IMR-90 (cell line): ENCODE results near the gene SARDH. TPM values are rescaled to one million over a fixed set of nuclear protein-coding genes. Genes with fewer than 3 reads are reported as not detected.

ENCODE experiments used
- ATAC-seq: fragments of 200-7000 bp; cut with Tn5 transposase; 2 replicates; pipeline ENCODE4 v1.9.1; 2020; ENCODE audit warnings: low read depth, mild to moderate bottlenecking, moderate library complexity
- BruUV-seq: library from RNA; stranded (reverse); fragments of 400-500 nt; replicated peaks from 2 replicates; lab custom pipeline; 2021; lab: Mats Ljungman, UMichigan
- CTCF ChIA-PET: fragments of 300-600 bp; formaldehyde crosslinking; extraction: SDS; loops from one replicate; lab custom pipeline; 2021; ENCODE audit warnings: antibody characterized with exemption; lab: Yijun Ruan, JAX
- POLR2A ChIA-PET: fragments of 300-600 bp; sonication (Branson Sonifier 250); formaldehyde crosslinking; loops from one replicate; lab custom pipeline; 2022; ENCODE audit warnings: antibody characterized with exemption; ENCODE audit not compliant: unreplicated experiment; lab: Charles Lee
- DNase-seq: peaks from one replicate; pipeline ENCODE4 v3.0.0; 2013
- H2AFZ ChIP-seq: replicated peaks from 2 replicates; pipeline ENCODE3; 2013; ENCODE audit warnings: low read length, mild to moderate bottlenecking; ENCODE audit not compliant: poor library complexity
- H2AK5ac ChIP-seq: 2 replicates; pipeline ENCODE4 v1.6.1; 2013; ENCODE audit warnings: low read depth, low read length, inconsistent platforms
- H2AK9ac ChIP-seq: replicated peaks from 2 replicates; pipeline ENCODE3; 2013; ENCODE audit warnings: mild to moderate bottlenecking, low read depth, low read length, moderate library complexity; ENCODE audit not compliant: poor library complexity
- H2BK120ac ChIP-seq: 2 replicates; pipeline ENCODE4 v1.6.1; 2013; ENCODE audit warnings: low read depth, low read length, inconsistent platforms
- H2BK15ac ChIP-seq: 3 replicates; pipeline ENCODE4 v1.6.1; 2013; ENCODE audit warnings: low read depth, low read length, inconsistent platforms
- H2BK20ac ChIP-seq: 2 replicates; pipeline ENCODE4 v1.6.1; 2013; ENCODE audit warnings: low read depth, mild to moderate bottlenecking, inconsistent platforms, low read length, moderate library complexity
- H2BK5ac ChIP-seq: 2 replicates; pipeline ENCODE4 v1.6.1; 2013; ENCODE audit warnings: mild to moderate bottlenecking, low read depth, low read length, inconsistent platforms; ENCODE audit not compliant: poor library complexity, severe bottlenecking
- H3K14ac ChIP-seq: replicated peaks from 2 replicates; pipeline ENCODE4 v1.6.1; 2013; ENCODE audit warnings: low read depth, low read length, inconsistent platforms
- H3K18ac ChIP-seq: 2 replicates; pipeline ENCODE4 v1.6.1; 2013; ENCODE audit warnings: low read depth, low read length, control low read depth
- H3K23ac ChIP-seq: 2 replicates; pipeline ENCODE4 v1.6.1; 2013; ENCODE audit warnings: low read depth, low read length, inconsistent platforms
- H3K27ac ChIP-seq: 2 replicates; pipeline ENCODE4 v1.5.1; 2013; ENCODE audit warnings: mild to moderate bottlenecking, control low read depth, low read length; ENCODE audit not compliant: insufficient read depth
- H3K27me3 ChIP-seq: 2 replicates; pipeline ENCODE4 v1.6.1; 2013; ENCODE audit warnings: low read length; ENCODE audit not compliant: control insufficient read depth, insufficient read depth
- H3K36me3 ChIP-seq: 2 replicates; pipeline ENCODE4 v1.6.1; 2013; ENCODE audit warnings: low read length, mixed read lengths; ENCODE audit not compliant: control insufficient read depth, insufficient read depth
- H3K4ac ChIP-seq: 2 replicates; pipeline ENCODE4 v1.6.1; 2013; ENCODE audit warnings: low read depth, low read length, inconsistent platforms
- H3K4me1 ChIP-seq: 2 replicates; pipeline ENCODE4 v1.6.1; 2013; ENCODE audit warnings: low read length, mixed read lengths; ENCODE audit not compliant: control insufficient read depth, insufficient read depth
- H3K4me2 ChIP-seq: 2 replicates; pipeline ENCODE4 v1.6.1; 2013; ENCODE audit warnings: low read depth, mild to moderate bottlenecking, control low read depth, low read length, moderate library complexity
- H3K4me3 ChIP-seq: 2 replicates; pipeline ENCODE4 v1.5.1; 2013; ENCODE audit warnings: low read depth, mild to moderate bottlenecking, control low read depth, low read length, moderate library complexity; ENCODE audit not compliant: insufficient read depth
- H3K56ac ChIP-seq: 2 replicates; pipeline ENCODE4 v1.6.1; 2013; ENCODE audit warnings: low read length, inconsistent platforms; ENCODE audit not compliant: insufficient read depth; ENCODE audit errors: extremely low read depth
- H3K79me1 ChIP-seq, 2 experiments: 2 replicates each; pipeline ENCODE4 v1.6.1; 2013; ENCODE audit warnings: low read length in 2 of 2, inconsistent platforms in 1 of 2, low read depth in 1 of 2
- H3K9ac ChIP-seq: 2 replicates; pipeline ENCODE4 v1.6.1; 2013; ENCODE audit warnings: low read depth, low read length, control low read depth
- H3K9me1 ChIP-seq: 2 replicates; pipeline ENCODE4 v1.6.1; 2013; ENCODE audit warnings: low read length, inconsistent platforms; ENCODE audit not compliant: insufficient read depth
- H3K9me3 ChIP-seq: 2 replicates; pipeline ENCODE4 v1.6.1; 2013; ENCODE audit warnings: low read length; ENCODE audit not compliant: control insufficient read depth, insufficient read depth
- H4K20me1 ChIP-seq: 2 replicates; pipeline ENCODE4 v1.6.1; 2013; ENCODE audit warnings: low read length, inconsistent platforms; ENCODE audit not compliant: insufficient read depth
- H4K5ac ChIP-seq: 2 replicates; pipeline ENCODE4 v1.6.1; 2013; ENCODE audit warnings: mild to moderate bottlenecking, low read depth, low read length, control low read depth
- H4K8ac ChIP-seq, 2 experiments: 2 replicates each; pipeline ENCODE4 v1.6.1; 2013; ENCODE audit warnings: low read depth in 2 of 2, low read length in 2 of 2, control low read depth in 1 of 2, inconsistent platforms in 1 of 2
- H4K91ac ChIP-seq: 2 replicates; pipeline ENCODE4 v1.6.1; 2013; ENCODE audit warnings: low read depth, low read length, inconsistent platforms; ENCODE audit not compliant: insufficient read depth
- BHLHE40 ChIP-seq: fragments of 150-350 bp; IDR thresholded peaks from 2 replicates; pipeline ENCODE4 v1.6.1; 2016; ENCODE audit warnings: mild to moderate bottlenecking, low read depth, low read length
- CHD1 ChIP-seq: IDR thresholded peaks from 2 replicates; pipeline ENCODE4 v1.6.1; 2012; ENCODE audit warnings: low read depth, low read length, improper control_type of control experiment
- USF2 ChIP-seq: fragments of 150-350 bp; IDR thresholded peaks from 2 replicates; pipeline ENCODE4 v1.6.1; 2017; ENCODE audit warnings: mild to moderate bottlenecking, antibody characterized with exemption, low read length, low read depth
- WGBS, 2 experiments: methylation state at CpG; one replicate each; pipeline versions ENCODE4 v1.1.5 to v1.1.7; 2013; ENCODE audit warnings: missing lambda C conversion rate in 2 of 2; ENCODE audit not compliant: insufficient read length in 1 of 2; ENCODE audit errors: extremely low coverage in 2 of 2; 5-methylcytosine and 5-hydroxymethylcytosine counted together
- dilution Hi-C: fragments of 300-500 bp; cut with HindIII; formaldehyde crosslinking; loops from one replicate; pipeline ENCODE4 v1.14.3; 2018; ENCODE audit warnings: low sequenced_read_pairs; ENCODE audit not compliant: unreplicated experiment
- in situ Hi-C: fragments of 300-500 bp; cut with MboI; formaldehyde crosslinking; loops from 3 replicates; pipeline ENCODE4 v1.14.3; 2019; ENCODE audit warnings: low sequenced_read_pairs, inconsistent platforms, mixed read lengths
- intact Hi-C: fragments of 100-400 bp; cut with micrococcal nuclease; formaldehyde crosslinking; loops from 2 replicates; pipeline ENCODE4 v1.10.0; 2022
- polyA plus RNA-seq, 3 experiments: library from polyadenylated mRNA; depleted of rRNA; stranded (reverse); fragments of >200 nt; gene quantifications; 2 replicates each; pipeline ENCODE4 v1.2.3, GENCODE V29; 2012; ENCODE audit warnings: low replicate concordance in 1 of 3
- total RNA-seq: library from RNA; depleted of rRNA; stranded (reverse); fragments of >200 nt; gene quantifications from 2 replicates; pipeline ENCODE4 v1.2.3, GENCODE V29; 2012
- TF ChIP-seq, protein P1 (sequence below): fragments of 150-350 bp; IDR thresholded peaks from 2 replicates; pipeline ENCODE4 v1.6.1; 2016; ENCODE audit warnings: low read depth, mild to moderate bottlenecking, low read length, moderate library complexity, borderline replicate concordance

SARDH gene
- total and polyA plus RNA-seq, 2 of the 4 experiments (the other 2 are of a cell fraction), result 5.0 to 7.5 TPM

GRCh38 chr9:133713960-133714495, 24.1 kb downstream of the SARDH start:
- in situ Hi-C loops (no loop called here), dilution Hi-C loops (no loop called here), intact Hi-C loops (no loop called here)
- H3K9me1 ChIP-seq, result peaks cover 8% of the 10 kb centered on the region
- no peak for TF ChIP-seq CHD1
- no peak for TF ChIP-seq USF2
- TF ChIP-seq, protein P1, sequence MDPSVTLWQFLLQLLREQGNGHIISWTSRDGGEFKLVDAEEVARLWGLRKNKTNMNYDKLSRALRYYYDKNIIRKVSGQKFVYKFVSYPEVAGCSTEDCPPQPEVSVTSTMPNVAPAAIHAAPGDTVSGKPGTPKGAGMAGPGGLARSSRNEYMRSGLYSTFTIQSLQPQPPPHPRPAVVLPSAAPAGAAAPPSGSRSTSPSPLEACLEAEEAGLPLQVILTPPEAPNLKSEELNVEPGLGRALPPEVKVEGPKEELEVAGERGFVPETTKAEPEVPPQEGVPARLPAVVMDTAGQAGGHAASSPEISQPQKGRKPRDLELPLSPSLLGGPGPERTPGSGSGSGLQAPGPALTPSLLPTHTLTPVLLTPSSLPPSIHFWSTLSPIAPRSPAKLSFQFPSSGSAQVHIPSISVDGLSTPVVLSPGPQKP, result no peak
- no peak for TF ChIP-seq BHLHE40
- no peaks in the 10 kb centered on the region for H4K20me1 ChIP-seq
- no peaks in the 10 kb centered on the region for H3K27me3 ChIP-seq
- ChIA-PET CTCF (no interaction called here), POLR2A (no interaction called here)
- BruUV-seq, result no TSS peak
- H2AK9ac ChIP-seq, result peak overlapping the region; percentile 61
- H3K79me1 ChIP-seq, result peaks cover 0 to 7% of the 10 kb centered on the region in 2 experiments; a peak in 2 of 4 replicates
- no peak overlapping the region for H4K5ac ChIP-seq
- H3K4ac ChIP-seq, result peak overlapping the region; percentile 64; the same call in 1 of the 2 replicates
- peak overlapping the region; percentile 95 for H2BK120ac ChIP-seq
- 85% methylated on average over 8 of the region's 18 CpGs; no CpG with 5 or more reads in 1 of the 2 experiments for WGBS, 2 experiments
- H2BK5ac ChIP-seq, result peak overlapping the region; percentile 67
- H2BK20ac ChIP-seq, result peak overlapping the region; percentile 78; the same call in 1 of the 2 replicates
- no peak overlapping the region for H3K4me3 ChIP-seq
- H3K56ac ChIP-seq, result no peak overlapping the region
- H4K91ac ChIP-seq, result peak overlapping the region; percentile 62
- H3K18ac ChIP-seq, result no peak overlapping the region
- H4K8ac ChIP-seq, result peak overlapping the region; percentile 51 to 69; a peak in 3 of 4 replicates
- H3K9ac ChIP-seq, result no peak overlapping the region
- H3K27ac ChIP-seq, result peak overlapping the region; percentile 18; the same call in 1 of the 2 replicates
- no peaks in the 10 kb centered on the region for H3K9me3 ChIP-seq
- H3K4me1 ChIP-seq, result peaks cover 30% of the 10 kb centered on the region
- H2BK15ac ChIP-seq, result peak overlapping the region; percentile 71; the same call in 1 of the 3 replicates
- H2AFZ ChIP-seq, result peak overlapping the region; percentile 33
- H3K4me2 ChIP-seq, result no peak overlapping the region
- peak overlapping the region; percentile 25; the same call in 1 of the 2 replicates for H3K23ac ChIP-seq
- H3K36me3 ChIP-seq, result no peaks in the 10 kb centered on the region
- ATAC-seq, result no peak
- no peak overlapping the region; the same call in 1 of the 2 replicates for H3K14ac ChIP-seq
- peak overlapping the region; percentile 43 for H2AK5ac ChIP-seq
- no peak for DNase-seq
